ENCODE data around the gene HERC2. TPM values are rescaled to one million over a fixed set of nuclear protein-coding genes. Genes with fewer than 3 reads are reported as not detected.

Gene HERC2
- total RNA-seq, 6 experiments from 2014 or later, result 33.6 to 47.3 (median 37.0) TPM

- peaks cover 2% of the 10 kb centered on the region for H3K27me3 Mint-ChIP-seq (ENCODE audit: insufficient read depth)
- no peaks in the 10 kb centered on the region for H3K9me3 Mint-ChIP-seq
- peaks cover 5% of the 10 kb centered on the region; the same call in 1 of the 2 replicates for H3K36me3 Mint-ChIP-seq (ENCODE audit: low read depth)
- TF ChIP-seq CTCF (IDR thresholded peaks at IDR 0.05), result no peak
- no peak overlapping the region for H3K4me3 Mint-ChIP-seq
- DNase-seq, result no peak
- no peak overlapping the region for H3K27ac Mint-ChIP-seq
- peaks cover 24% of the 10 kb centered on the region for H3K4me1 Mint-ChIP-seq (ENCODE audit: low read depth)
Measured at GRCh38 chr15:28129231-28129848, 192.6 kb downstream of the HERC2 start.

DNA sequence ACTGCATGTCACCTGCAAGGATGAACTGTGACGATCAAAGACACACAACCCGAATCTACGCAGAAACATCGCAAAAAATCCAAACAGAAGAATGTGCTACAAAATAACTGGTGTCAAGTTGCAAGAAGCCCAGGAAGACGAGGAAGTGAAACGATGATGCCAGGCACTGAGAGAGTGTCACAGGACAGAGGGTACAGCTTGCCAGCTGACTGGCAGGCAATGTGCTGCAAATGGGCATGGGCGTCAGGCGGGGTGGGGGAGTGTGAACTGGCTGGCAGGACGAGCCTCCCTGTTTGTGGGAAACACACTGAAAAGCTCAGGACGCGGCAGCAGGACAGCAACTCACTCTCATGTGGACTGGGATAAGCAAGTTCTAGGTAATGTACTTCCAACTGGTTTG lies 193.9 kb downstream of the HERC2 start:
- peaks cover 9% of the 10 kb centered on the region for H3K36me3 Mint-ChIP-seq (ENCODE audit: low read depth)
- H3K4me1 Mint-ChIP-seq (ENCODE audit: low read depth), result peaks cover 21% of the 10 kb centered on the region
- H3K9me3 Mint-ChIP-seq, result no peaks in the 10 kb centered on the region
- DNase-seq, result no peak
- no peak overlapping the region for H3K4me3 Mint-ChIP-seq
- H3K27ac Mint-ChIP-seq, result no peak overlapping the region
- TF ChIP-seq CTCF (IDR thresholded peaks at IDR 0.05), result no peak
- H3K27me3 Mint-ChIP-seq (ENCODE audit: insufficient read depth), result peaks cover 3% of the 10 kb centered on the region

DNA sequence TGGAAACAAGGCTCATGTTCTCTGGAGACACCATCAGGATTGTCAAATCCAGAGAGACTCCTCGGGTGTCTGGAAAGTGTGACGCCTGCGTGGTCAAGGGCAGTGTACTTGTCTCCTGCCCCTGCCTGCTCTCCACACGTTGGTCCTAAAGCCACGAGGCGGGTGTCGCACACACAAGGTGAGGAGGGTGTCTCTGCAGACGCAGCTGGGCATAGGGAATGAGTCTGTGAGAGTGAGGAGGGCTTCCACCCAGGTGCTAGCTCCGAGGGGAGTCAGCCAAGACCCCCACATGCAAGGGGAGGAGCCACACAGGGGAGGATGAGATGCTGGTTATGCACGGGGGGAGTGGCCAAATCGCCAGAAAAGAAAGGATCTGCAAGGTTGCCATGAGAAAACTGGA lies 194.9 kb downstream of the HERC2 start:
- H3K4me3 Mint-ChIP-seq, result no peak overlapping the region
- peaks cover 7% of the 10 kb centered on the region; the same call in 1 of the 2 replicates for H3K36me3 Mint-ChIP-seq (ENCODE audit: low read depth)
- no peak overlapping the region for H3K27ac Mint-ChIP-seq
- TF ChIP-seq CTCF (IDR thresholded peaks at IDR 0.05), result no peak
- peaks cover 13% of the 10 kb centered on the region for H3K4me1 Mint-ChIP-seq (ENCODE audit: low read depth)
- peaks cover 3% of the 10 kb centered on the region for H3K27me3 Mint-ChIP-seq (ENCODE audit: insufficient read depth)
- H3K9me3 Mint-ChIP-seq, result no peaks in the 10 kb centered on the region
- DNase-seq, result no peak

DNA sequence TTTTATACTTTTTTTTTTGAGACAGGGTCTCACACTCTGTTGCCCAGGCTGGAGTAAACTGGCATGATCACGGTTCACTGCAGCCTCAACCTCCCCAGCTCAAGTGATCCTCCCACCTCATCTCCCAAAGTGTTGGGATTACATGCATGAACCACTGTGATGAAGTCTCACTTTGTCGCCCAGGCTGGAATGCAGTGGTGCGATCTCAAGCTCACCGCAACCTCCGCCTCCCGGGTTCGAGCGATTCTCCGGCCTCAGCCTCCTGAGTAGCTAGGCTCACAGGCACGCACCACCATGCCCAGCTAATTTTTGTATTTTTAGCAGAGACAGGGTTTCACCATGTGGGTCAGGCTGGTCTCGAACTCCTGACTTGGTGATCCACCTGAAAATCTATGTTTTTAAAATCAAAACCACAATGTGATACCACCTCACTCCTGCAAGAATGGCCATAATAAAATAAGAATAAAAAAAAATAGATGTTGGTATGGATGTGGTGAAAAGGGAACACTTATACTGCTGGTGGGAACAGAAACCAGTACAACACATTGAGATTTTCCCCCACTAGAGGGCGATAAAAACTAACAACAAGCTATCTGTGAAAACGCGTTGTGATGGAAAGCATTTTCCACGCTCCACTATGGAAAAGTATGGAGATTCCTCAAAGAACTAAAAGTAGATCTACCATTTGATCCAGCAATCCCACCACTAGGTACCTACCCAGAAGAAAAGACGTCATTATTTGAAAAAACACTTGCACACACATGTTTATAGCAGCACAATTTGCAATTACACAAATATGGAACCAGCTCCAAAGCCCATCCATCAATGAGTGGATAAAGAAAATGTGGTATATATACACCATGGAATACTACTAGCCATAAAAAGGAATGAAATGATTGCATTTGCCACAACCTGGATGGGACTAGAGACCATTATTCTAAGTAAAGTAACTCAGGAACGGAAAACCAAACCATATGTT lies 196.0 kb downstream of the HERC2 start:
- Mint-ChIP-seq H3K9me3 (no peaks in the 10 kb centered on the region), H3K27me3 (ENCODE audit: insufficient read depth) (peaks cover 3% of the 10 kb centered on the region), H3K4me1 (ENCODE audit: low read depth) (peaks cover 12% of the 10 kb centered on the region), H3K36me3 (ENCODE audit: low read depth) (peaks cover 7% of the 10 kb centered on the region; the same call in 1 of the 2 replicates), H3K4me3 (no peak overlapping the region), H3K27ac (no peak overlapping the region)
- peak; percentile 56 for DNase-seq
- TF ChIP-seq CTCF (IDR thresholded peaks at IDR 0.05), result peak; percentile 88

DNA sequence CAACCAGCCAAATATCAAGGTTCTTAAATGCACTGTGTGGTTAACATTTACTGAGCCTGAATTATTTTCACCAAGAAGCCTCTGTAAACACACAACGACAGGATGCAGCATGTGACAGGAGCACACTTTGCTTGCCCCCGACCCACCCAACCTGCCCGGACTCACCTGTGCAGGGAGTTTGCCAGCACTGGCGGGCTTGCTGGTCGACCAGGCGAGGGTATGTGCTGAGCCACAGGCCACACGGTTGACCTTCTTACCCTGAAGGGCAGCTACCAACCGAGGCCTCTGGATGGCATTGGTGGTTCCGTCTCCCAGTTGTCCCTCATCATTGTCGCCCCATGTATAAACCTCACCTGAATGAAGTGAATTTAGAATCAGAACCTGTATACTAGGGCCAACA lies 197.1 kb downstream of the HERC2 start:
- Mint-ChIP-seq H3K4me3 (no peak overlapping the region), H3K9me3 (no peaks in the 10 kb centered on the region), H3K4me1 (ENCODE audit: low read depth) (peaks cover 18% of the 10 kb centered on the region), H3K36me3 (ENCODE audit: low read depth) (peaks cover 15% of the 10 kb centered on the region), H3K27me3 (ENCODE audit: insufficient read depth) (peaks cover 3% of the 10 kb centered on the region), H3K27ac (no peak overlapping the region; the same call in 1 of the 2 replicates)
- no peak for TF ChIP-seq CTCF (IDR thresholded peaks at IDR 0.05)
- no peak for DNase-seq
